ENCODE data around the gene ROPN1B.
"Not testable (repeated sequence)": the region's sequence is repeated elsewhere in the genome, so short reads cannot be mapped to it uniquely, and the experiment has no call there.

The ROPN1B gene

GRCh38 chr3:125958511-125959316 is 10.3 kb upstream of the ROPN1B start:
- DNase-seq = no peak

DNA sequence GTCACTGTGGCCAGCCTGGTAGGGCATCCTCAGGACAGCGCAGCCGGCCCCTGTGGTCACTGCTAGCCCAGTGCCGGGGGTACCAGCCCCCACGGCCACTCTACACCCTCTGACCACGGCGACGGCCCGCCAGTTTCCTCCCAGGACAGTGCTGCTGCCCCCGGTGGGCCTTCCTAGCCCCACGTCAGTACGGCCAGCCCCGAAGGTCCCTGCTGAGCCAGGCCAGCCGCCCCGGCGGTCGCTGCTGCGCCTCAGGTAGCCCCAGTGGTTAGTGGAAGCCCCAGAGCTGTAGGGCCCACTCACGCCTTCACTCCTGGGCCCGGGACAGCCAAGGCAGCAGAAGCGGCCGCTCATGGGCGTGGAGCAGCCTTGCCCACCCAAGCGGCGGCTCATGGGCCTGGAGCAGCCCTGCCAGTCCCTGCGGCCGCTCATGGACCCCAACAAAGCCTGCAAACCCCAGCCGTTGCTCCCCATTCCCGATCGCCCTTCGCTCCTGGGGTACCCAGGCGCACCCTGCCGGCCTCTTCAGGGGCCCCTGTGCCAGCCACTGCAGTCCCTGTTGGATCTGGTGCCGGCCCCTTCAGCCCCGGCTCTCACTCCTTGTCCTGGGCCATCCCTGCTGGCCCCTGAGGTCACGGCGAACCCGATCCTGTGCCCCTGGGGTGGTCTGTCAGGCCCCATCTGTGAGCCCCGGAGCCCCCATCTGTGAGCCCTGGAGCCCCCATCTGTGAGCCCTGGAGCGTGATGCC is 9.5 kb upstream of the ROPN1B start:
- DNase-seq = no peak

GRCh38 chr3:125960066-125960424 is 8.9 kb upstream of the ROPN1B start:
- DNase-seq = no peak

- DNase-seq = no peak
Measured at GRCh38 chr3:125960456-125961288, 8.3 kb upstream of the ROPN1B start.

DNA sequence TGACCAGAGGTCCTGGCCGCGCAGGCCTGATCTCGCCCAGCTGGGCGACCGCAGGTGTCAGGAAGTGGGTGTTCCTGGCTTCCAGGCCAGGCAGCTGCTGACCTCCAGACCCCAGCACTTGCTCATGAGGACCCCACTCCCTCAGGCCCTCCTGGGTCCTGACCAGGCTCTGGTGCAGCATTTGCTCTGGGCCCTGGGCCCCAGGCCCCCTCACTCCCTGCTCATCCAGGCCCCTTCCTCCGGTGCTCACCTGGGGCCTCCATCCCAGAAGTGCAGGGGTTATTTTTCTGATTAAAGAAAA is 7.7 kb upstream of the ROPN1B start:
- no peak for DNase-seq

DNA sequence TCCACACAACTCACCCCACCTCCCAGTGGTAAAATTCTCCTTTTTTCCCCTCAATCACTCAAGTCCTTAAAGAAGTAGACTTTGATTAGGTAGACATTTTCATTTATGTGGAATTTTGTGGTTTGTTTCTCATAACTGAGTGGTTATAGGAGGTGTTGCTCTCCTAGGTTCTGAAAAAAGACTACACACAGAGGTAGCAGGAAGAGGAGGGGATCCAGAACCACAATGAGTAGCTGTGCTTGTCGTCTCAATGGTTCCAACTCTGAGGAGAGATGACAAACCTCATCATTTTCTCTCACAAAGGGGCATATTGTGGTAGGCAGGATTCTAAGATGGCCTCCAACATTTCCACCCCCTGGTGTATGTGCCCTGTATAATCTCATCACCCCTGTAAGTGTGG is 5.1 kb upstream of the ROPN1B start:
- not testable (repeated sequence) for DNase-seq

- no peak for DNase-seq
Measured at GRCh38 chr3:125965505-125965904, 3.5 kb upstream of the ROPN1B start.

GRCh38 chr3:125967156-125967555 is 1.8 kb upstream of the ROPN1B start:
- DNase-seq = no peak

DNA sequence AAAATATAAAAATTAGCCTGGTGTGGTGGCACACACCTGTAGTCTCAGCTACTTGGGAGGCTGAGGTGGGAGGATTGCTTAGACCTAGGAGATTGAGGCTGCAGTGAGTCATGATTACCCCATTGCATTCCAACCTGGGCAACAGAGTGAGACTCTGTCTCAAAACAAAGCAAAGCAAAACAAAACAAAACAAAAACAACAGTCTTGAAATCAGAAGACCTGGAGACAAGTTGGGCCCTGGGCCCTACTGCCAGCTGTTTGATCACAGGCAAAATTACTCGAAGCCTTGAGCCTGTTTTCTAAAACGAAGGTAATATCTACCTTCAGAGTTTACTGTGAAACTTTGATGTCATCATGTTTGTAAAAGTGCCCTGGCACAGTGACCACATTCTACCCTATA is 857 bp upstream of the ROPN1B start:
- not testable (repeated sequence) for DNase-seq

- peak; percentile 49 for DNase-seq
Measured at GRCh38 chr3:125971997-125972944, 3.3 kb downstream of the ROPN1B start.

DNA sequence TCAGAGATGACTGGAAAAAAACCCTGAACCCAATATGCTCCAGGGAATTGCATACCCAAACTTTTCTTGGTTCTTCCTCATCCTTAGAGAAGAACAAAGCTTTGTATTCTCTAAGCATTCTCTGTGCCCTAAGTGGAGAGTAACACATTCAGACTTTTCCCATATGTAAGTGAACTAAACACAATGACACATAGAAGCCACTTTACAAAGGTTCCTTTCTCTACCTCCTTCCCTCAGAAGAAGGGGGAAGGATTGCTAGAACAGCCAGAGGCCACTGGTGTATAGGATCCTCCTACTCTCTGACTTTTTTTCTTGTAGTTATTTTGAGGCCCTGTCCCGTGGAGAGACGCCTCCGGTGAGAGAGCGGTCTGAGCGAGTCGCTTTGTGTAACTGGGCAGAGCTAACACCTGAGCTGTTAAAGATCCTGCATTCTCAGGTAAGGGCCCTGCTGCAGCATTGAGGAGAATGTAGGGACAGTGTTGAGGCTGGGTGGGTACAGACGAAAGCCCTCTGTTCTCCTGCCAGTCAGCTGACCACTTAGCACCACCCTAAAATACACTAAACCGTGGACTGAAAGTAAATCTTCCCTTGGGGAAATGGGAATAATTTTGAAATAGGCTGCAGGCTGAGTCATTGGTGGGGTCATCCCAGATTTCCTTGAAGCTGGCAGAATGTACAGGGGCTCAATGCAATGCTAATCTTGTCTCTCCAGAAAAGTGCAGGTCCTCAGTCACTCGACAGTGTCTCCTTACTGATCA is 6.4 kb downstream of the ROPN1B start:
- DNase-seq = not testable (repeated sequence)

GRCh38 chr3:125976003-125976390 is 7.0 kb downstream of the ROPN1B start:
- not testable (repeated sequence) for DNase-seq

- not testable (repeated sequence) for DNase-seq
Measured at GRCh38 chr3:125977104-125977503, 8.1 kb downstream of the ROPN1B start.

DNA sequence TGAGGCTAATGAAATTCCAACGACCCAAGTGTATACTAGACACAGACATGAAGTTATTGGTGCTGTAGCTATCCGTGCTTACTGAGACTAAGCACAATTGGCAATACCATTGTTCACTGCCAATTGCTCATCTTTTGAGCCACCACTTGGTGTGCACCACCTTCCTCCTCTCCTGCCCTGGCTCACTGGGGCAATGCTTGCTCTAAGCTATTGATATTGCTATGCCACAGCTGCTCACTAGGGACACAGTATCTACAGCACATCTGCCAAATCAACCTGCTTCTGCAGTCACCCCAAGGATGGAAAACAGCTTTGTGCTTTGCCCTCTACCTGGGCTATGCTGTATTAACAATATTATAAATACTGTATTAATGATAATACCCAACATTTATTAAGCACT is 16.0 kb downstream of the ROPN1B start:
- DNase-seq = not testable (repeated sequence)

DNA sequence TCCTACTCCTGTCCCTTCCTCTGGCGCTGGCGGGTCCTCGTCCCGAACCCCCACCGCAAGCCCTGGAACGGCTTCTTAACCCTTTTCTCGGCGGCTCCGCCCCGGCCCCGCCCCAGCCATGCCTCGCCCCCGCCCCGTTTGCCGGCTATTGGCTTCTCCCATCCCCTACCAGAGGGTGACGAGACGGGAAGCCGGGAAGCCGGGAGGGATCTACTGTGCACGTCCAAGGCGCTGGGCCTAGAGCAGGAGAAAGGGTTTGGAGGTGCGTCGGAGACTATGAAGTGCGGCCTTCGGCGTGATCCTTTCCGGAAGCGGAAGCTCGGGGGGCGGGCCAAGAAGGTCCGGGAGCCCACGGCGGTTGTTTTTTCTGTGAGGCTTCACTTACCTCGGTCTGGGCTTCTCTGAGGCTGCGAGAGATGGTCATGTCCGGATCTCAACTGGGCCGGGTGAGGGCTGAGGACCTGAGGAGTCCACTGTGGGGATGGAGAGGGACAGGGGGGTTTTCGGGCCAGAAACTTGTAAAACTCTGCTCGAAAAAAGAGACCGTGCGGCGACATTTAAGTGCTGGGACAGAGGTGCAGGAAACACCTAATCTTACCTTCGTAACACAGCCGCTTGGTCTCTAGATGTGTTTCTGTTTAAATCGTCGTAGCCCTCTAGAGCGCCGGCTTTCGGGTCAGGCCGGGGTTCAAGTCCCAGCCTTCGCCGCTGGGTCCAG is 21.4 kb downstream of the ROPN1B start:
- DNase-seq = peak; percentile 66

DNA sequence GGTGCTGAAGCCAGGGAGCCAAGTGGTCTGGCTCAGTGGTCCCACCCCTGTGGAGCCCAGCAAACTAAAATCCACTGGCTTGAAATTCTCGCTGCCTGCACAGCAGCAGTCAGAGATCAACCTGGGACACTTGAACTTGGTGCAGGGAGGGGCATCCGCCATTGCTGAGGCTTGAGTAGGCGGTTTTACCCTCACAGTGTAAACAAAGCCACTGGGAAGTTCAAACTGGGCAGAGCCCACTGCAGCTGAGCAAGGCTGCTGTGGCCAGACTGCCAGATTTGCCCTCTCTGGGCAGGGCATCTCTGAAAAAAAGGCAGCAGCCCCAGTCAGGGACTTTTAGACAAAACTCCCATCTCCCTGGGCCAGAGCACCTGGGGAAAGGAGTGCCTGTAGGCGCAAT is 27.8 kb downstream of the ROPN1B start:
- not testable (repeated sequence) for DNase-seq

- no peak for DNase-seq
Measured at GRCh38 chr3:126002189-126002588, 33.2 kb downstream of the ROPN1B start.

- DNase-seq = no peak
Measured at GRCh38 chr3:126003447-126004190, 34.6 kb downstream of the ROPN1B start.

- DNase-seq = no peak
Measured at GRCh38 chr3:126004217-126004616, 35.2 kb downstream of the ROPN1B start.

GRCh38 chr3:126004692-126005091 is 35.7 kb downstream of the ROPN1B start:
- no peak for DNase-seq
